WTC11 (cell line): Measurements from ENCODE around the gene RBM20.
"Not testable (repeated sequence)": the region's sequence is repeated elsewhere in the genome, so short reads cannot be mapped to it uniquely, and the experiment has no call there.

Source experiments
- GABPB1 ChIP-seq: sonication (generic); formaldehyde crosslinking; IDR thresholded peaks from 2 replicates; pipeline ENCODE4 v1.8.1; 2023; ENCODE audit warnings: mild to moderate bottlenecking, missing genetic modification reagents
- IRF2 ChIP-seq: sonication (generic); formaldehyde crosslinking; IDR thresholded peaks from 2 replicates; pipeline ENCODE4 v1.8.0; 2022; ENCODE audit warnings: low read depth, missing genetic modification reagents, borderline replicate concordance
- JUN ChIP-seq: sonication (generic); formaldehyde crosslinking; IDR thresholded peaks from 2 replicates; pipeline ENCODE4 v1.8.0; 2023; ENCODE audit warnings: mild to moderate bottlenecking, missing genetic modification reagents
- KAT7 ChIP-seq: sonication (generic); formaldehyde crosslinking; IDR thresholded peaks from 2 replicates; pipeline ENCODE4 v1.8.1; 2023; ENCODE audit warnings: missing genetic modification reagents, mild to moderate bottlenecking, borderline replicate concordance
- NFYB ChIP-seq: sonication (generic); formaldehyde crosslinking; conservative IDR thresholded peaks from 2 replicates; pipeline ENCODE4 v1.8.0; 2022; ENCODE audit warnings: low read depth, missing genetic modification reagents
- SMAD3 ChIP-seq: sonication (generic); formaldehyde crosslinking; IDR thresholded peaks from 2 replicates; pipeline ENCODE4 v1.8.0; 2022; ENCODE audit warnings: missing genetic modification reagents, mild to moderate bottlenecking, borderline replicate concordance
- TF ChIP-seq, protein P1 (sequence below): fragments of 200-600 bp; IDR thresholded peaks from 2 replicates; pipeline ENCODE4 v1.8.0; 2022; ENCODE audit warnings: antibody characterized with exemption
- TF ChIP-seq, protein P2 (sequence below): sonication (generic); formaldehyde crosslinking; IDR thresholded peaks from 2 replicates; pipeline ENCODE4 v1.8.1; 2023; ENCODE audit warnings: mild to moderate bottlenecking, moderate library complexity, missing genetic modification reagents
- TF ChIP-seq, protein P3 (sequence below): sonication (generic); formaldehyde crosslinking; IDR thresholded peaks from 2 replicates; pipeline ENCODE4 v1.8.0; 2022; ENCODE audit warnings: mild to moderate bottlenecking, missing genetic modification reagents
- TF ChIP-seq, protein P4 (sequence below): sonication (generic); formaldehyde crosslinking; conservative IDR thresholded peaks from 2 replicates; pipeline ENCODE4 v1.8.1; 2023; ENCODE audit warnings: mild to moderate bottlenecking, low read depth, missing genetic modification reagents, moderate library complexity
- TF ChIP-seq, protein P5 (sequence below): fragments of 250-450 bp; sonication (Bioruptor Pico); conservative IDR thresholded peaks from 2 replicates; pipeline ENCODE4 v1.9.0; 2021; ENCODE audit warnings: mild to moderate bottlenecking

DNA sequence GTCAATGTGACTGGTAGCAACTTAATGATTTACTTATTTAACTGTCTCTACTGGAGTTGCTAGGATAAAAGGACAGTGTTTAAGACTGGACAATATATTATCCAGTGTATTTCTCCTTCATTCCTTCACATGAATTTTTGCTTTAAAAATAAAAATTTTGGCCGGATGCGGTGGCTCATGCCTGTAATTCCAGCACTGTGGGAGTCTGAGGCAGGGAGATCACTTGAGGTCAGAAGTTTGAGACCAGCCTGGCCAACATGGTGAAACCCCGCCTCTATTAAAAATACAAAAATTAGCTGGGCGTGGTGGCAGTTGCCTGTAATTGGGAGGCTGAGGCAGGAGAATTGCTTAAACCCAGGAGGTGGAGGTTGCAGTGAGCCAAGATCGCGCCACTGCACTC, 5.1 kb upstream of the RBM20 start:
- TF ChIP-seq IRF2 (CRISPR knock-in tag); NFYB (CRISPR knock-in tag); JUN; KAT7; SMAD3; GABPB1: not testable (repeated sequence)
- TF ChIP-seq, protein P1, sequence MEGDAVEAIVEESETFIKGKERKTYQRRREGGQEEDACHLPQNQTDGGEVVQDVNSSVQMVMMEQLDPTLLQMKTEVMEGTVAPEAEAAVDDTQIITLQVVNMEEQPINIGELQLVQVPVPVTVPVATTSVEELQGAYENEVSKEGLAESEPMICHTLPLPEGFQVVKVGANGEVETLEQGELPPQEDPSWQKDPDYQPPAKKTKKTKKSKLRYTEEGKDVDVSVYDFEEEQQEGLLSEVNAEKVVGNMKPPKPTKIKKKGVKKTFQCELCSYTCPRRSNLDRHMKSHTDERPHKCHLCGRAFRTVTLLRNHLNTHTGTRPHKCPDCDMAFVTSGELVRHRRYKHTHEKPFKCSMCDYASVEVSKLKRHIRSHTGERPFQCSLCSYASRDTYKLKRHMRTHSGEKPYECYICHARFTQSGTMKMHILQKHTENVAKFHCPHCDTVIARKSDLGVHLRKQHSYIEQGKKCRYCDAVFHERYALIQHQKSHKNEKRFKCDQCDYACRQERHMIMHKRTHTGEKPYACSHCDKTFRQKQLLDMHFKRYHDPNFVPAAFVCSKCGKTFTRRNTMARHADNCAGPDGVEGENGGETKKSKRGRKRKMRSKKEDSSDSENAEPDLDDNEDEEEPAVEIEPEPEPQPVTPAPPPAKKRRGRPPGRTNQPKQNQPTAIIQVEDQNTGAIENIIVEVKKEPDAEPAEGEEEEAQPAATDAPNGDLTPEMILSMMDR, result not testable (repeated sequence)
- TF ChIP-seq, protein P2, sequence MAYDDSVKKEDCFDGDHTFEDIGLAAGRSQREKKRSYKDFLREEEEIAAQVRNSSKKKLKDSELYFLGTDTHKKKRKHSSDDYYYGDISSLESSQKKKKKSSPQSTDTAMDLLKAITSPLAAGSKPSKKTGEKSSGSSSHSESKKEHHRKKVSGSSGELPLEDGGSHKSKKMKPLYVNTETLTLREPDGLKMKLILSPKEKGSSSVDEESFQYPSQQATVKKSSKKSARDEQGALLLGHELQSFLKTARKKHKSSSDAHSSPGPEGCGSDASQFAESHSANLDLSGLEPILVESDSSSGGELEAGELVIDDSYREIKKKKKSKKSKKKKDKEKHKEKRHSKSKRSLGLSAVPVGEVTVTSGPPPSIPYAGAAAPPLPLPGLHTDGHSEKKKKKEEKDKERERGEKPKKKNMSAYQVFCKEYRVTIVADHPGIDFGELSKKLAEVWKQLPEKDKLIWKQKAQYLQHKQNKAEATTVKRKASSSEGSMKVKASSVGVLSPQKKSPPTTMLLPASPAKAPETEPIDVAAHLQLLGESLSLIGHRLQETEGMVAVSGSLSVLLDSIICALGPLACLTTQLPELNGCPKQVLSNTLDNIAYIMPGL (CRISPR knock-in tag), result not testable (repeated sequence)
- TF ChIP-seq, protein P3, sequence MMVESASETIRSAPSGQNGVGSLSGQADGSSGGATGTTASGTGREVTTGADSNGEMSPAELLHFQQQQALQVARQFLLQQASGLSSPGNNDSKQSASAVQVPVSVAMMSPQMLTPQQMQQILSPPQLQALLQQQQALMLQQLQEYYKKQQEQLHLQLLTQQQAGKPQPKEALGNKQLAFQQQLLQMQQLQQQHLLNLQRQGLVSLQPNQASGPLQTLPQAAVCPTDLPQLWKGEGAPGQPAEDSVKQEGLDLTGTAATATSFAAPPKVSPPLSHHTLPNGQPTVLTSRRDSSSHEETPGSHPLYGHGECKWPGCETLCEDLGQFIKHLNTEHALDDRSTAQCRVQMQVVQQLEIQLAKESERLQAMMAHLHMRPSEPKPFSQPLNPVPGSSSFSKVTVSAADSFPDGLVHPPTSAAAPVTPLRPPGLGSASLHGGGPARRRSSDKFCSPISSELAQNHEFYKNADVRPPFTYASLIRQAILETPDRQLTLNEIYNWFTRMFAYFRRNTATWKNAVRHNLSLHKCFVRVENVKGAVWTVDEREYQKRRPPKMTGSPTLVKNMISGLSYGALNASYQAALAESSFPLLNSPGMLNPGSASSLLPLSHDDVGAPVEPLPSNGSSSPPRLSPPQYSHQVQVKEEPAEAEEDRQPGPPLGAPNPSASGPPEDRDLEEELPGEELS (CRISPR knock-in tag), result not testable (repeated sequence)
- TF ChIP-seq, protein P4, sequence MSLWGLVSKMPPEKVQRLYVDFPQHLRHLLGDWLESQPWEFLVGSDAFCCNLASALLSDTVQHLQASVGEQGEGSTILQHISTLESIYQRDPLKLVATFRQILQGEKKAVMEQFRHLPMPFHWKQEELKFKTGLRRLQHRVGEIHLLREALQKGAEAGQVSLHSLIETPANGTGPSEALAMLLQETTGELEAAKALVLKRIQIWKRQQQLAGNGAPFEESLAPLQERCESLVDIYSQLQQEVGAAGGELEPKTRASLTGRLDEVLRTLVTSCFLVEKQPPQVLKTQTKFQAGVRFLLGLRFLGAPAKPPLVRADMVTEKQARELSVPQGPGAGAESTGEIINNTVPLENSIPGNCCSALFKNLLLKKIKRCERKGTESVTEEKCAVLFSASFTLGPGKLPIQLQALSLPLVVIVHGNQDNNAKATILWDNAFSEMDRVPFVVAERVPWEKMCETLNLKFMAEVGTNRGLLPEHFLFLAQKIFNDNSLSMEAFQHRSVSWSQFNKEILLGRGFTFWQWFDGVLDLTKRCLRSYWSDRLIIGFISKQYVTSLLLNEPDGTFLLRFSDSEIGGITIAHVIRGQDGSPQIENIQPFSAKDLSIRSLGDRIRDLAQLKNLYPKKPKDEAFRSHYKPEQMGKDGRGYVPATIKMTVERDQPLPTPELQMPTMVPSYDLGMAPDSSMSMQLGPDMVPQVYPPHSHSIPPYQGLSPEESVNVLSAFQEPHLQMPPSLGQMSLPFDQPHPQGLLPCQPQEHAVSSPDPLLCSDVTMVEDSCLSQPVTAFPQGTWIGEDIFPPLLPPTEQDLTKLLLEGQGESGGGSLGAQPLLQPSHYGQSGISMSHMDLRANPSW (CRISPR knock-in tag), result not testable (repeated sequence)
- TF ChIP-seq, protein P5, sequence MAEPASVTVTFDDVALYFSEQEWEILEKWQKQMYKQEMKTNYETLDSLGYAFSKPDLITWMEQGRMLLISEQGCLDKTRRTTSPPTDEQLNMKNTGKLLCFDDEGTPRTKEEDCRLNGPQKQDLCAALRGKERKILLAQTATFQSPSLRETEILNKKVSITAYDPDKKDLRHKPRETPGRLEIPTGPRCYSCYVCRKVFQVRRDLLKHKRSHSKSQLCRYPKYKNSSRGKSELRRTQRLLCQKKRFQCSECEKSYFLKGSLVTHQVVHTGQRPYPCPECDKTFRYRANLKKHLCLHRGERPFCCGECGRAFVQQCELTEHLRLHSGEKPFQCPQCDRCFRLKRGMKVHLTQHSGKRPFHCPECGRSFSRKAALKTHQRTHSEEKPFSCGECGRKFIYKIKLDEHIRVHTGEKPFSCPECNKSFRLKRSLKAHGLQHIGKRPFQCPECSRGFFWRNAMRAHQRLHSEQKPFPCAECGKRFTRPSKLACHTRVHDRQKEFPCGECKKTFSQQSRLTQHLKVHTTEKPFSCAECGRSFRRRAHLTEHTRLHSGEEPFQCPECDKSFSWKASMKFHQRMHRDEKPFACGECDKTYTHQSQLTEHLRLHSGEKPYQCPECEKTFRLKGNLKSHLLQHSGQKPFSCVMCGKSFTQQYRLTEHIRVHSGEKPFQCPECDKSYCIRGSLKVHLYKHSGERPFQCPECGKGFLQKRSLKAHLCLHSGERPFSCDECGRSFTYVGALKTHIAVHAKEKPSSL (CRISPR knock-in tag), result not testable (repeated sequence)
